ENCODE data around the gene SLC25A30. TPM values are rescaled to one million over a fixed set of nuclear protein-coding genes. Genes with fewer than 3 reads are reported as not detected.

Gene SLC25A30
- total RNA-seq, 2 experiments from 2014 or later, result 18.6 to 19.6 TPM

- no peaks in the 10 kb centered on the region for H3K9me3 Mint-ChIP-seq
- no peaks in the 10 kb centered on the region for H3K36me3 Mint-ChIP-seq
- H3K27me3 Mint-ChIP-seq, result peaks cover 2% of the 10 kb centered on the region
- H3K4me3 Mint-ChIP-seq, result peak overlapping the region; percentile 96
- no peak for DNase-seq
- peak overlapping the region; percentile 94 for H3K27ac Mint-ChIP-seq
- POLR2A ChIA-PET, result interaction anchor here (0.7 to 3.1 kb wide), 9 partner anchors 8 to 119 kb away, joined by 3 to 17 read pairs (median 4); partner anchors contain the start of genes COG3 and TPT1
- ATAC-seq (ENCODE audit: low read depth), result no peak
- H3K4me1 Mint-ChIP-seq, result peaks cover 6% of the 10 kb centered on the region
Measured at GRCh38 chr13:45416516-45417128, 1.6 kb downstream of the SLC25A30 start.

GRCh38 chr13:45415112-45415511, 3.1 kb downstream of the SLC25A30 start:
- no peak for ATAC-seq (ENCODE audit: low read depth)
- Mint-ChIP-seq H3K4me1 (peaks cover 8% of the 10 kb centered on the region), H3K27ac (no peak overlapping the region), H3K4me3 (no peak overlapping the region), H3K27me3 (peaks cover 2% of the 10 kb centered on the region), H3K36me3 (peaks cover 2% of the 10 kb centered on the region), H3K9me3 (no peaks in the 10 kb centered on the region)
- no peak for DNase-seq
- POLR2A ChIA-PET, result interaction anchor here (0.6 kb wide), 1 partner anchor 65 kb away, joined by 6 read pairs; no protein-coding TSS in a partner anchor

- Mint-ChIP-seq H3K36me3 (peaks cover 6% of the 10 kb centered on the region), H3K9me3 (no peaks in the 10 kb centered on the region), H3K4me3 (no peak overlapping the region), H3K4me1 (peaks cover 11% of the 10 kb centered on the region), H3K27me3 (no peaks in the 10 kb centered on the region), H3K27ac (no peak overlapping the region)
- ATAC-seq (ENCODE audit: low read depth), result no peak
- POLR2A ChIA-PET, result interaction anchor here (0.7 to 1.2 kb wide), 2 partner anchors 15 to 19 kb away, joined by 4 read pairs; no protein-coding TSS in a partner anchor
- DNase-seq, result no peak
Measured at GRCh38 chr13:45413826-45414307, 4.3 kb downstream of the SLC25A30 start.

- Mint-ChIP-seq H3K27me3 (no peaks in the 10 kb centered on the region), H3K36me3 (peaks cover 18% of the 10 kb centered on the region), H3K9me3 (no peaks in the 10 kb centered on the region), H3K27ac (no peak overlapping the region), H3K4me1 (peaks cover 10% of the 10 kb centered on the region), H3K4me3 (no peak overlapping the region)
- POLR2A ChIA-PET, result no interaction called here
- DNase-seq (no peak), ATAC-seq (ENCODE audit: low read depth) (no peak)
Measured at GRCh38 chr13:45412274-45413049, 5.7 kb downstream of the SLC25A30 start.

- no peaks in the 10 kb centered on the region for H3K9me3 Mint-ChIP-seq
- H3K27me3 Mint-ChIP-seq, result no peaks in the 10 kb centered on the region
- POLR2A ChIA-PET, result no interaction called here
- no peak for DNase-seq
- peaks cover 21% of the 10 kb centered on the region for H3K36me3 Mint-ChIP-seq
- no peak overlapping the region for H3K27ac Mint-ChIP-seq
- no peak overlapping the region for H3K4me3 Mint-ChIP-seq
- ATAC-seq (ENCODE audit: low read depth), result no peak
- peaks cover 12% of the 10 kb centered on the region for H3K4me1 Mint-ChIP-seq
Measured at GRCh38 chr13:45411631-45412030, 6.5 kb downstream of the SLC25A30 start.

- POLR2A ChIA-PET, result no interaction called here
Measured at GRCh38 chr13:45411221-45411620, 7.0 kb downstream of the SLC25A30 start.

GRCh38 chr13:45410466-45410865, 7.7 kb downstream of the SLC25A30 start:
- DNase-seq, result no peak
- POLR2A ChIA-PET, result interaction anchor here (1.3 kb wide), 1 partner anchor 8 kb away, joined by 4 read pairs; the partner anchor contains the start of gene SLC25A30
- Mint-ChIP-seq H3K27ac (no peak overlapping the region), H3K4me1 (peaks cover 17% of the 10 kb centered on the region), H3K36me3 (peaks cover 29% of the 10 kb centered on the region), H3K27me3 (no peaks in the 10 kb centered on the region), H3K4me3 (no peak overlapping the region), H3K9me3 (no peaks in the 10 kb centered on the region)
- ATAC-seq (ENCODE audit: low read depth), result no peak

More at GRCh38 chr13:45411221-45411620, 7.0 kb downstream of the SLC25A30 start:
- DNase-seq, result no peak
- no peak overlapping the region for H3K27ac Mint-ChIP-seq
- H3K4me3 Mint-ChIP-seq, result no peak overlapping the region
- H3K9me3 Mint-ChIP-seq, result no peaks in the 10 kb centered on the region
- peaks cover 25% of the 10 kb centered on the region for H3K36me3 Mint-ChIP-seq
- H3K27me3 Mint-ChIP-seq, result no peaks in the 10 kb centered on the region
- ATAC-seq (ENCODE audit: low read depth), result no peak
- peaks cover 16% of the 10 kb centered on the region for H3K4me1 Mint-ChIP-seq

GRCh38 chr13:45410001-45410400, 8.2 kb downstream of the SLC25A30 start:
- no peaks in the 10 kb centered on the region for H3K27me3 Mint-ChIP-seq

GRCh38 chr13:45406421-45406820, 11.8 kb downstream of the SLC25A30 start:
- Mint-ChIP-seq H3K9me3 (no peaks in the 10 kb centered on the region), H3K36me3 (peaks cover 45% of the 10 kb centered on the region), H3K27me3 (no peaks in the 10 kb centered on the region), H3K27ac (peak overlapping the region; percentile 22), H3K4me1 (peaks cover 16% of the 10 kb centered on the region), H3K4me3 (no peak overlapping the region)
- DNase-seq (no peak), ATAC-seq (ENCODE audit: low read depth) (no peak)
- POLR2A ChIA-PET, result interaction anchor here (1.1 kb wide), 1 partner anchor 10 kb away, joined by 4 read pairs; no protein-coding TSS in a partner anchor

More at GRCh38 chr13:45410001-45410400, 8.2 kb downstream of the SLC25A30 start:
- H3K9me3 Mint-ChIP-seq, result no peaks in the 10 kb centered on the region
- no peak overlapping the region for H3K4me3 Mint-ChIP-seq
- POLR2A ChIA-PET, result interaction anchor here (1.3 kb wide), 1 partner anchor 8 kb away, joined by 4 read pairs; the partner anchor contains the start of gene SLC25A30
- ATAC-seq (ENCODE audit: low read depth) (no peak), DNase-seq (no peak)
- H3K36me3 Mint-ChIP-seq, result peaks cover 32% of the 10 kb centered on the region
- H3K4me1 Mint-ChIP-seq, result peaks cover 15% of the 10 kb centered on the region
- no peak overlapping the region for H3K27ac Mint-ChIP-seq

GRCh38 chr13:45403081-45403480, 15.1 kb downstream of the SLC25A30 start:
- Mint-ChIP-seq H3K4me1 (peaks cover 32% of the 10 kb centered on the region), H3K9me3 (no peaks in the 10 kb centered on the region), H3K36me3 (peaks cover 47% of the 10 kb centered on the region), H3K27me3 (no peaks in the 10 kb centered on the region), H3K27ac (no peak overlapping the region), H3K4me3 (no peak overlapping the region)
- ATAC-seq (ENCODE audit: low read depth) (no peak), DNase-seq (no peak)
- POLR2A ChIA-PET, result interaction anchor here (0.7 kb wide), 1 partner anchor 44 kb away, joined by 5 read pairs; no protein-coding TSS in a partner anchor

GRCh38 chr13:45402641-45403040, 15.5 kb downstream of the SLC25A30 start:
- no peak for DNase-seq
- Mint-ChIP-seq H3K27me3 (no peaks in the 10 kb centered on the region), H3K9me3 (no peaks in the 10 kb centered on the region), H3K4me1 (peaks cover 36% of the 10 kb centered on the region), H3K4me3 (no peak overlapping the region), H3K36me3 (peaks cover 47% of the 10 kb centered on the region), H3K27ac (no peak overlapping the region)
- no peak for ATAC-seq (ENCODE audit: low read depth)
- POLR2A ChIA-PET, result no interaction called here

- peaks cover 35% of the 10 kb centered on the region for H3K4me1 Mint-ChIP-seq
- POLR2A ChIA-PET, result interaction anchor here (0.9 kb wide), 1 partner anchor 16 kb away, joined by 4 read pairs; no protein-coding TSS in a partner anchor
- no peaks in the 10 kb centered on the region for H3K9me3 Mint-ChIP-seq
- ATAC-seq (ENCODE audit: low read depth) (peak; percentile 26), DNase-seq (no peak)
- H3K27ac Mint-ChIP-seq, result peak overlapping the region; percentile 79
- H3K4me3 Mint-ChIP-seq, result peak overlapping the region; percentile 58
- peaks cover 47% of the 10 kb centered on the region for H3K36me3 Mint-ChIP-seq
- no peaks in the 10 kb centered on the region for H3K27me3 Mint-ChIP-seq
Measured at GRCh38 chr13:45401314-45401713, 16.9 kb downstream of the SLC25A30 start.

- POLR2A ChIA-PET, result interaction anchor here (1.2 to 2.0 kb wide), 5 partner anchors 15 to 65 kb away, joined by 3 to 9 read pairs (median 4); partner anchors contain the start of genes SLC25A30 and TPT1
- peaks cover 50% of the 10 kb centered on the region for H3K4me1 Mint-ChIP-seq
- no peaks in the 10 kb centered on the region for H3K9me3 Mint-ChIP-seq
- peaks cover 42% of the 10 kb centered on the region for H3K36me3 Mint-ChIP-seq
- peak overlapping the region; percentile 11 for H3K4me3 Mint-ChIP-seq
- H3K27ac Mint-ChIP-seq, result peak overlapping the region; percentile 69
- DNase-seq, result no peak
- ATAC-seq (ENCODE audit: low read depth), result peak; percentile 63
- no peaks in the 10 kb centered on the region for H3K27me3 Mint-ChIP-seq
Measured at GRCh38 chr13:45398877-45399276, 19.3 kb downstream of the SLC25A30 start.
